ENCODE measurements around the gene IFNL2. TPM values are rescaled to one million over a fixed set of nuclear protein-coding genes. Genes with fewer than 3 reads are reported as not detected.
"Not testable (repeated sequence)": the region's sequence is repeated elsewhere in the genome, so short reads cannot be mapped to it uniquely, and the experiment has no call there.

IFNL2 gene
- total RNA-seq, 4 donors from 2014 or later: not detected

DNA sequence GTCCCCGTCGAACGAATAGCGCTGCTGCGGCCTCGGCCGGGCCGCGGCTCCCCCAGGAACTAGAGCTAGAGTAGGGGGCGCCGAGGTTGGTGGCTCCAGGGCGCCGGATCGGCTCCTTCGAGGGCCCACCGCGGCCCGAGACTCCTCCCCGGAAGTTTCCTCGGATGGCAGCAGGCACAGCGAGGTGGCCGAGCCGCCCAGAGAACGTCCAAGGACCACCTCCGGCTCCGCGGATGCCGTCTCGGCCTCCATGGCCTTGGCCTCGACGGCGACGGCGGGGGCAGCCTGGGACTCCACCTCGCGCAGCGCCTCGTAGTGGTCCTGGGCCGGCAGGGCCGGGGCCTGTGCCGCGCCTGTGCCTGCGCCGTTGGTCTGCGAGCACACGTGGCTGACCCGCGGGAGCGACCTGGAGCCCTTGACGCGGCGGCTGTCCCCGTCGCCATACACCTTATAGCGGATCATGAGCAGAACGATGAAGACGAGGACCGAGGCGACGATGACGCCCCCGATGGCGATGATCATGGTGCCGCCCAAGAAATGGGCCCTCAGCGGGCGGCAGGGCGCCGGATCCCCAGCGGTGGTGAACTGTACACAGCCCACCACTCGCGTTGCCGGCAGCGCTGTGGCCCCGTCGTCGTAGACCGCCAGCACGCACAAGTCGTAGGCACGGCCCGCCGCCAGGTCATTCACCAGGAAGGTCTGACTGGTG, 39.8 kb downstream of the IFNL2 start:
- Histone ChIP-seq H3K27me3 (peaks cover 42 to 65% (median 63%) of the 10 kb centered on the region in 3 donors), H3K36me3 (no peaks in the 10 kb centered on the region), H3K4me3 (peak overlapping the region in 1 of 4 donors; percentile 17), H3K9me3 (no peaks in the 10 kb centered on the region), H3K4me1 (no peaks in the 10 kb centered on the region), H3K27ac (no peak overlapping the region)
- no peak for ATAC-seq
- TF ChIP-seq POLR2A (IDR thresholded peaks at IDR 0.05): no peak
- TF ChIP-seq, protein P1, sequence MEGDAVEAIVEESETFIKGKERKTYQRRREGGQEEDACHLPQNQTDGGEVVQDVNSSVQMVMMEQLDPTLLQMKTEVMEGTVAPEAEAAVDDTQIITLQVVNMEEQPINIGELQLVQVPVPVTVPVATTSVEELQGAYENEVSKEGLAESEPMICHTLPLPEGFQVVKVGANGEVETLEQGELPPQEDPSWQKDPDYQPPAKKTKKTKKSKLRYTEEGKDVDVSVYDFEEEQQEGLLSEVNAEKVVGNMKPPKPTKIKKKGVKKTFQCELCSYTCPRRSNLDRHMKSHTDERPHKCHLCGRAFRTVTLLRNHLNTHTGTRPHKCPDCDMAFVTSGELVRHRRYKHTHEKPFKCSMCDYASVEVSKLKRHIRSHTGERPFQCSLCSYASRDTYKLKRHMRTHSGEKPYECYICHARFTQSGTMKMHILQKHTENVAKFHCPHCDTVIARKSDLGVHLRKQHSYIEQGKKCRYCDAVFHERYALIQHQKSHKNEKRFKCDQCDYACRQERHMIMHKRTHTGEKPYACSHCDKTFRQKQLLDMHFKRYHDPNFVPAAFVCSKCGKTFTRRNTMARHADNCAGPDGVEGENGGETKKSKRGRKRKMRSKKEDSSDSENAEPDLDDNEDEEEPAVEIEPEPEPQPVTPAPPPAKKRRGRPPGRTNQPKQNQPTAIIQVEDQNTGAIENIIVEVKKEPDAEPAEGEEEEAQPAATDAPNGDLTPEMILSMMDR (IDR thresholded peaks at IDR 0.05 in 4 of 5, conservative IDR thresholded peaks at IDR 0.05 in 1 of 5): no peak
- intact Hi-C loops (cut with DNase I; ENCODE audit: low total_unique reads): no loop called here
- no peak for DNase-seq
- in situ Hi-C loops (cut with MboI; ENCODE audit: low sequenced_read_pairs in 4 of 4): no loop called here

DNA sequence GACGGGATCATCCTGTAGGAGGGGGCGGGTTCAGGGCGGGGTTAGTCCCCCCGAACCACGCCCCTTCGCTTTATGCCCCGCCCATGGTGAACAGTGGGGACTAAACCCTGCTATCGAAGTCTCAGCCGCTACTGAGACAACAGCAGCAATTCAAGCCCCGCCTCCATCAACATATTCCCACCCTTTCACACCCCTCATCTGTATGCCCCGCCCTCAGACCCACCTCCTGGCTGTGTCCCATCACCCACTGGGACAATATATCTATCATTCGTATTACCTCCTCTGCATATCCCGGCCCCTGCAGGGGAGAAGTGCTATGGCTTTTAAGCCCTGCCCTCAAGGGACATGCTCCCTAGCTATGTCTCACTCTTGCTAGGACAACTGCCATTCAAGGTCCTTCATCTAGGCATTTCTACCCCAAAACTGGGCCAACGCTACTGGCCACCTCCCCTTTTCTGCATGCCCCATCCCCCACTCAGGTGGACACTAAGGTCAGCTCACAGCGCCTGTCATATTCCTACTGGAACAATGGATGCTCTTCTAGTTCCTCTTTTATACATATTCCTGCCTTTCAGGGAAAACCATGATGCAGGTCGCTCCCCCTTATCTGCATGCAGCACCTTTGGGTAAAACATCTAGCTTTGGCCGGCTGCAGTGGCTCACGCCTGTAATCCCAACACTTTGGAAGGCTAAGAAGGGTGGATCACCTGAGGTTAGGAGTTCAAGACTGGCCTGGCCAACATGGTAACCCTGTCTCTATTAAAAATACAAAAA, 40.5 kb downstream of the IFNL2 start:
- Histone ChIP-seq H3K9me3 (no peaks in the 10 kb centered on the region), H3K27ac (no peak overlapping the region), H3K4me1 (no peaks in the 10 kb centered on the region), H3K4me3 (no peak overlapping the region), H3K27me3 (peaks cover 42 to 59% (median 58%) of the 10 kb centered on the region in 3 donors), H3K36me3 (no peaks in the 10 kb centered on the region)
- in situ Hi-C loops (cut with MboI; ENCODE audit: low sequenced_read_pairs in 4 of 4) (no loop called here), intact Hi-C loops (cut with DNase I; ENCODE audit: low total_unique reads) (no loop called here)
- DNase-seq (no peak), ATAC-seq (no peak)
- TF ChIP-seq POLR2A (IDR thresholded peaks at IDR 0.05): no peak
- TF ChIP-seq, protein P1 (IDR thresholded peaks at IDR 0.05 in 4 of 5, conservative IDR thresholded peaks at IDR 0.05 in 1 of 5): no peak

DNA sequence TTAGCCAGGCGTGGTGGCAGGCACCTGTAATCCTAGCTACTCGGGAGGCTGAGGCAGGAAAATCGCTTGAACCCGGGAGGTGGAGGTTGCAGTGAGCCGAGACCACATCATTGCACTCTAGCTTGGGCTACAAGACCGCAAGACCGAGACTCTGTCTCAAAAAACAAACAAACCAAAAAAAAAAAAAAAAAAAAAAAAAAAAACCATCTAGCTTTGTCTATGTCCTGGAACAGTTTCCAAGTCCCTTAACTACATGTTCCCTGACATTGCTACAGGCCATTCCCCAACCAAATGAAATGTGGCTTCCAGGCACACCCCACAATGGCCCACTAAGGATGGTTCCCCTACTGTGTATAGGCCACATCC, 41.1 kb downstream of the IFNL2 start:
- H3K4me3 ChIP-seq; H3K9me3 ChIP-seq; in situ Hi-C loops (cut with MboI; ENCODE audit: low sequenced_read_pairs in 4 of 4); DNase-seq; H3K4me1 ChIP-seq; H3K36me3 ChIP-seq; H3K27ac ChIP-seq; intact Hi-C loops (cut with DNase I; ENCODE audit: low total_unique reads); ATAC-seq: not testable (repeated sequence)
- peaks cover 39 to 53% (median 52%) of the 10 kb centered on the region in 3 donors for H3K27me3 ChIP-seq

DNA sequence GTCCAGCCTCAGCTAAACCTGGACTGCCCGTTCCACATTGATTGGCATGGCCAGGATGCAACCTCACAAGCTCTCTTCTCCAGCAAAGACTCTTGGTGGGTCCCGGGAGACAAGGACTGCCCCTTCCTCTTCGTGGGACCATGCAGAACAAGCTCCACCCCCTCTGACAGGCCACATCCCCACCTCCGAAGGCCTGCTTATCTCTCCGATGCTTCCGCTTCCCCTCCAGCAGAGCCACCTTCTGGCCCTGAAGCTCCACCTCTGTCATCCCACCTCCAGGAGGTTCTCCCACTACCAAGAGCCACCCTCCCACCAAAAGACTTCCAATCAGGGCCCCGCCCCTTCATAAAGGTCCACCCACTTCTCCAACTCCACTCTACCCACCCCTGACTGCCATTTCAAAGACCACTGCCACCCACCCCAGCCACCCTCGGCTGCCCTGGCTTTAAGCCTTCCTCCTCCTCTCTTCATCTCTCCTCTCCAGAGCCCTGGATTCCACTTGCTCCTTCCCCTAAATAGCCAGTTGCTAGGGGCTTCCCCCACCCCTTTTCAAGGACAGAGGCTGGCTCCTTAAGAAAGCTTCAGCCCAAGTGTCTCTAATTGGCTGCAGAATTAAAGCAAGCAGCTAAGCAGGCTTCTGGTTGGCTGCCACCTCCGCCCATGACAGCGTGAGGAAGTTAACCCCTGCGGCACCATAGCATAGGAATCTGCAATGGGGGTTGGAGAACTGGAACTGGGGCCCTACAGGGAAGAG, 42.5 kb downstream of the IFNL2 start:
- TF ChIP-seq POLR2A (IDR thresholded peaks at IDR 0.05): no peak
- TF ChIP-seq, protein P1 (IDR thresholded peaks at IDR 0.05 in 4 of 5, conservative IDR thresholded peaks at IDR 0.05 in 1 of 5): no peak
- no peak overlapping the region for H3K27ac ChIP-seq
- intact Hi-C loops (cut with DNase I; ENCODE audit: low total_unique reads) (no loop called here), in situ Hi-C loops (cut with MboI; ENCODE audit: low sequenced_read_pairs in 4 of 4) (no loop called here)
- no peak for DNase-seq
- ATAC-seq: no peak
- H3K4me3 ChIP-seq: no peak overlapping the region
- no peaks in the 10 kb centered on the region for H3K4me1 ChIP-seq
- H3K9me3 ChIP-seq: no peaks in the 10 kb centered on the region
- H3K36me3 ChIP-seq: no peaks in the 10 kb centered on the region
- peaks cover 26 to 39% (median 38%) of the 10 kb centered on the region in 3 donors for H3K27me3 ChIP-seq
